Myocyte (in vitro differentiated cells): ENCODE data around the gene AS3MT. TPM values are rescaled to one million over a fixed set of nuclear protein-coding genes. Genes with fewer than 3 reads are reported as not detected.
"Not testable (repeated sequence)": the region's sequence is repeated elsewhere in the genome, so short reads cannot be mapped to it uniquely, and the experiment has no call there.

Experiments
- DNase-seq: peaks from one replicate; pipeline ENCODE4 v3.0.0-alpha.2; 2012; ENCODE audit warnings: low read depth
- polyA plus RNA-seq: library from polyadenylated mRNA; unstranded; fragments of >200 nt; gene quantifications from one replicate; pipeline ENCODE4 v1.2.1, GENCODE V29; 2012; ENCODE audit warnings: missing spikeins
- total RNA-seq: library from RNA; depleted of rRNA; stranded (reverse); fragments of >200 nt; gene quantifications from 2 replicates; pipeline ENCODE4 v1.2.3, GENCODE V29; 2014

The AS3MT gene
- 7.0 and 8.1 TPM in 2 replicates for total RNA-seq
- 5.6 TPM for polyA plus RNA-seq

GRCh38 chr10:102869258-102870198 lies at the start of gene AS3MT:
AS3MT (plus strand) TSS chr10:102869470; CDS start chr10:102869593, 123 bp downstream.
- DNase-seq, result peak; percentile 35

- DNase-seq, result not testable (repeated sequence)
Observed at GRCh38 chr10:102820008-102820407, 49.3 kb upstream of the AS3MT start.

- DNase-seq, result no peak
Observed at GRCh38 chr10:102822222-102822621, 47.0 kb upstream of the AS3MT start.

GRCh38 chr10:102824664-102825063 lies 44.6 kb upstream of the AS3MT start:
- DNase-seq, result no peak

GRCh38 chr10:102826148-102826796 lies 43.0 kb upstream of the AS3MT start:
- no peak for DNase-seq

- DNase-seq, result no peak
Observed at GRCh38 chr10:102827597-102827975, 41.7 kb upstream of the AS3MT start.

- DNase-seq, result no peak
Observed at GRCh38 chr10:102831322-102832071, 37.8 kb upstream of the AS3MT start.

GRCh38 chr10:102832248-102832647 lies 37.0 kb upstream of the AS3MT start:
- DNase-seq, result no peak

- DNase-seq, result peak; percentile 49
Observed at GRCh38 chr10:102832987-102833386, 36.3 kb upstream of the AS3MT start.

GRCh38 chr10:102834143-102834542 lies 35.1 kb upstream of the AS3MT start:
- no peak for DNase-seq

GRCh38 chr10:102835007-102835482 lies 34.2 kb upstream of the AS3MT start:
- peak; percentile 82 for DNase-seq

- no peak for DNase-seq
Observed at GRCh38 chr10:102837230-102837721, 32.0 kb upstream of the AS3MT start, which contains the start of gene CYP17A1. CYP17A1 (minus strand) TSS chr10:102837413; CDS start chr10:102837361, 52 bp downstream.

GRCh38 chr10:102838276-102838927 lies 30.9 kb upstream of the AS3MT start:
- not testable (repeated sequence) for DNase-seq

- no peak for DNase-seq
Observed at GRCh38 chr10:102841827-102842345, 27.4 kb upstream of the AS3MT start.

- DNase-seq, result not testable (repeated sequence)
Observed at GRCh38 chr10:102843139-102843538, 26.1 kb upstream of the AS3MT start.

- not testable (repeated sequence) for DNase-seq
Observed at GRCh38 chr10:102844190-102844776, 25.0 kb upstream of the AS3MT start.

GRCh38 chr10:102845352-102845902 lies 23.8 kb upstream of the AS3MT start:
- no peak for DNase-seq

- DNase-seq, result no peak
Observed at GRCh38 chr10:102850025-102850518, 19.2 kb upstream of the AS3MT start.

- not testable (repeated sequence) for DNase-seq
Observed at GRCh38 chr10:102853237-102853636, 16.0 kb upstream of the AS3MT start.
